GM21717 (cell line): ENCODE data around the gene FOXB2.

Experiments
- ATAC-seq: cut with Tn5 transposase; IDR thresholded peaks from one replicate; pipeline ENCODE4 v1.9.1; 2021; ENCODE audit warnings: mild to moderate bottlenecking, moderate library complexity; ENCODE audit not compliant: unreplicated experiment

Gene FOXB2

DNA sequence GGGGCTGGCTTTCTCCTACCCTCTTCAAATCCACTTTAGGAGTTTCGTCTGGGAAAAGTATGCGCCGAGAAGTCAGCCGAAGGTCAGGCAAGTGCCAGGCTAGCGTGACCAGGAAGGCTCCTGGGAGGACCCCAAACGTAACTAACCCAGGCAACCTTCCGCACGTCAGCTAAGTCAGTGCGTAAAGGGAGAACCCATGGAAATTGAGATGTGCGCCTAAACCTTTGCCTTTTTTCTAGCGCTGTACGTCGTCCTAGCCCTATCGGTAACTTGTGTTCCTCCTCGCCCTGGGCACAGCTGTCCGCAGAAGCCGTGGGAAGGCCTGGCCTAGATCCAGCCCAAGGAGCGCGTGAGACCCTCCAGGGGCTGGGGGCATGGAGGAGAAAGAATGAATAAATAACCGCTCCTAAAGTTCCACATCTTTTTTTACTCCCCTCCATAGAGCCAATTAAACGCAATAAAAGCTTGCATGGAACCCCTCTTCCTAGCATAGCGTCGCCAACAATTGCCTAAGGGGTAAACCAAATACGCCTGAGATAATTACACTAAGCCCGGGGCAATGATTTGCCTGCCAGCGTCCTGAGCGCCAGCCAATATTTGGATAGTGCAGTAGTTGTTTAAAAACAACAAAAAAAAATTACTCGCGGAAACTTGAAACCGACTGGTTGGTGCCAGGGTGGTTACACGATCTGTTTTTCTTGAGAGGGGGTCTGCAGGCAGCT is 4.0 kb upstream of the FOXB2 start:
- ATAC-seq, result no peak

DNA sequence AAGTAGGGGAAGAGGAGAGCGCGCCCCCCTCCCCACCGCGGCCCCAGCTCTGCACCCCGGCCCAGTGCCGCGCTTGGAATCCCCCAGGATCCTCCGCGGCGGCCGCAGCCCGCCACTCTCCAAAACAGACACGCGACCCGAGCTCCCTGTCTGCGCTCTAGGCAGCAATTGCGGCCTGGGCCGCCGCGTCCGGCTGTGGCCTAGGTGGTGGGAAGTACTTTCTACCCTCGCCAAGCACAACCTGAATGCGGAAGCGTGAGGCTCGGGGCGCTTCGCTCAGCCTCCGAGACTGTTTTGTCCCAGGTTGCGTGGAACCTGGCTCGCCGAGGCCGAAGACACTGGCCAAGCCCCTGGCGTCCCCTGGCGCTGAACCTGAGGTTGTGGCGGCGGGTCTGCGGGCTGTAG is 3.3 kb upstream of the FOXB2 start:
- ATAC-seq, result no peak

DNA sequence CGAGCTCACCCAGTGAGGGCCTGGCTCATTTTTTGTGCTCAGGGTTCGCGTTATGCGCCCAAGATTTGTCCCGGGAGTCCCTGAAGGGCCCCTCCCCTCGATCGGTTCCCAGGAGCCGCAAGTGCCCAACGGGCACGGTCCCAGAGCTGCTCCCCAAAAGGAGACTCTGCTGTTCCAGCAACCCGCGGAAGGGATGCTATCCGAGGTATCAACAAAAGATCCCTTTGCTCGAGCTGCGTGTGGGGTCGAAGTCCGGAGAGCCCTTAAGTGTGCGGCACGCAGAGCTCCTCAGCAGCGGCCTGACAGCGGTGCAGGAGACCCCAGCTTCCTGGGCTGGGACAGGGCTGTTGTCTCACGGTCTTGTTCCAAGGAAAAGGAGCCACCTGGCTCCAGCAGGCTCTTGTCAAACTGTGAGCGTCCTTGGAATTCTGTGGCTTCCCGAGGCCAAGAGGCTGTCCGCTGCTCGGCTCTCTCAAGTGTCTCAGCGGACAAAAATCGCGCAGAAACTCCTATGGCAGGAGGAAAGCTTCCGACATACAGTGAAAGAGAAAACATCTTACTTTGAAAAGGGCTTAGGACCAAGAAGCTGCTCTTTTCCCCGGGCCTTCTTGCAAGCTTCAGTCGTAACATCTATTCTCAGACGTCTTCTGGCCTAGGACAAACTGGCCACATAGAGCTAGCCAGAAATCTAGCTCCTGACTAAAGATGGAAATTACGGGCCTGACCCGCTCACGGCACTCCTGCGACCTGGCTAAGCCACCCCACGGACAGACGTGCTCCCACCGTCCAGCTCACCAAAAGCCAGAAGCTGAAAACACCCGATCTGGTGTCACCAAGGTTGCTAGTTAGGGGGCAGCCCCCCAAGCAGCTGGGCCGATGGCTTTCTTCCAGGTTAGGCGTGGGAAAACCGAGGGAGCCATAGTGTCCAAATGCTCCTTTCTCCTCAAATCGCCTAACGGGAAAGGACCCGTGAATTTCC is 2.6 kb upstream of the FOXB2 start:
- ATAC-seq, result no peak

DNA sequence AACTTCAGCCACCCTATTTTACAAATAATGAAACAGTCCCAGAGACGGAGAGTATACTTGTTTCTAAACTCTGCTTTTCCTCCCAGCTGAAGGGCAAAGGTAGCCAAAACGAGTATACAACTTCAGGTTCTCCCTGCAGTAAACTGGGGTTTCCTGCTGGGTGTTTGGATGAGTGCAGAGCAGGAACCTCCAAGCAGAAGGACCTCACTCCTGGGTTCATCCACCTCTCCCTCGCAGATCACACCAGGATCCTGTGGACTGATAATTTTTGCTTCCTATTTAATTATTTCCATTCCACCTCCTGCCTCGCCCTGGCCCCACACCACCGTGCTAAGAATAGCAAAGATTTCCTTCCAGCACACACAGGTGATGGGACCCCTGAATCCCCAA is 2.0 kb upstream of the FOXB2 start:
- ATAC-seq, result no peak

DNA sequence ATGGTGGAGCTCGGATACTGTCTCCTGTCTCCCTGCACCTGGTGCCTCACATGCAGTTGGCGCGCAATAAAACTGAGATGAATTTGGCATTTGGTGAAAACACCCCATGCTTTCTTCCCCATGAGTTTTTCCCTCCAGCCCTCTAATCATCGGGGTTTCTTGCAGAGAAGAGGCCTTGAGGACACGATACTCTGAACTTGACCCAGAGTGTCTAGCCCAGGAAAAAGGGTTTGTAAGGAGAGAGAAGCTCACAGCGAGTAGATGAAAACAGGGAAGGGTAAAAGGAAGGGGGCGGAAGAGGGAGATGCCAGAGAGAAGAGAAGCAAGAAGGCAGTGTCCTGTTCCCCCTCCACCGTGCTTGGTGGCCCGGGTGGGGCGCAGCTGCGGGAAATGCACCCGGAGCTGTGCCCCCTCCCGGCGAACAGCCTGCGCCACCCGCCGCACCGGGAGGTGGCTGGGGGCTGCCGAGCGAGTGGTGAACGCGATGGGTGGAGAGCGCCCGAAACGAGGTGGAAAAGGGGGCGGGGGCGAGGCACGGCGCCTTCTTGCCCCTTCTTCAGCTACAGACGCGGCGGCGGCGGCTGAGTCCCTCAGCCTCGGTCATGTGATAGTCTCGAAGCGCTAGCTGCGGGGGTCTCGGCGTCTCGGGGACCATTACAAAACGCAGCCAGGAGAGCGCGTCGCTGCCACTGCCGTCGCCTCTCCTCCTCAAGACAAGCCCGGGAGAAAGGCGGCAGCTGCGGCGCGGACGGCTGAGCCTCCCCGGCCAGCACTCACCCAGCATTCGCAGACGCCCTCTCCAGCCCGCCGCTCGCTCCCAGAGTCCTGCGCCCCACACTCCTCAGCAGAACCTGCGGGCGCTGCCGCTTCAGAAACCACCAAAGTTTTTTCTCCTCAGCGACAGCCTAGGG is 1.1 kb upstream of the FOXB2 start:
- no peak for ATAC-seq

DNA sequence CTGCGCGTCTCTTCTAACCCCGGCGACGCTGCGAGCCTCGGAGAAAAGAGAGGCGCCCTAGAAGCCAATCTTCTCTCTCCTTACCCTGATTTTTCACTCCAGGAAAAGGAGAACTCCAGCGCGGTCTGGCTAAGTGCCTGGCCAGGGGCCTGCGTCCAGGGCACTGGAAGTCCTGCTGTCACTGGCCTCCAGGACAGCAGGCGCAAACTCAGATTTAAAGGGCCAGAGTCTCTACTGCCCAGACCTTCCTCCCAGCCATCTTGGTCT is 553 bp upstream of the FOXB2 start:
- no peak for ATAC-seq

DNA sequence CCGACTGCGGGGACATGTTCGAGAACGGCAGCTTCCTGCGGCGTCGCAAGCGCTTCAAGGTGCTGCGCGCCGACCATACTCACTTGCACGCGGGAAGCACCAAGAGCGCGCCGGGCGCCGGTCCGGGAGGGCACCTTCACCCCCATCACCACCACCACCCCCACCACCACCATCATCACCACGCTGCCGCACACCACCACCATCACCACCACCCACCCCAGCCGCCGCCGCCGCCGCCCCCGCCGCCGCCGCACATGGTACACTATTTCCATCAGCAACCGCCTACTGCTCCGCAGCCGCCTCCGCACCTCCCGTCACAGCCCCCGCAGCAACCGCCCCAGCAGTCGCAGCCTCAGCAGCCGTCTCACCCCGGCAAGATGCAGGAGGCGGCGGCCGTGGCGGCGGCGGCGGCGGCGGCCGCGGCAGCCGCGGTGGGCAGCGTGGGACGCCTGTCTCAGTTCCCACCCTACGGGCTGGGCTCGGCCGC is 514 bp downstream of the FOXB2 start:
- no peak for ATAC-seq

DNA sequence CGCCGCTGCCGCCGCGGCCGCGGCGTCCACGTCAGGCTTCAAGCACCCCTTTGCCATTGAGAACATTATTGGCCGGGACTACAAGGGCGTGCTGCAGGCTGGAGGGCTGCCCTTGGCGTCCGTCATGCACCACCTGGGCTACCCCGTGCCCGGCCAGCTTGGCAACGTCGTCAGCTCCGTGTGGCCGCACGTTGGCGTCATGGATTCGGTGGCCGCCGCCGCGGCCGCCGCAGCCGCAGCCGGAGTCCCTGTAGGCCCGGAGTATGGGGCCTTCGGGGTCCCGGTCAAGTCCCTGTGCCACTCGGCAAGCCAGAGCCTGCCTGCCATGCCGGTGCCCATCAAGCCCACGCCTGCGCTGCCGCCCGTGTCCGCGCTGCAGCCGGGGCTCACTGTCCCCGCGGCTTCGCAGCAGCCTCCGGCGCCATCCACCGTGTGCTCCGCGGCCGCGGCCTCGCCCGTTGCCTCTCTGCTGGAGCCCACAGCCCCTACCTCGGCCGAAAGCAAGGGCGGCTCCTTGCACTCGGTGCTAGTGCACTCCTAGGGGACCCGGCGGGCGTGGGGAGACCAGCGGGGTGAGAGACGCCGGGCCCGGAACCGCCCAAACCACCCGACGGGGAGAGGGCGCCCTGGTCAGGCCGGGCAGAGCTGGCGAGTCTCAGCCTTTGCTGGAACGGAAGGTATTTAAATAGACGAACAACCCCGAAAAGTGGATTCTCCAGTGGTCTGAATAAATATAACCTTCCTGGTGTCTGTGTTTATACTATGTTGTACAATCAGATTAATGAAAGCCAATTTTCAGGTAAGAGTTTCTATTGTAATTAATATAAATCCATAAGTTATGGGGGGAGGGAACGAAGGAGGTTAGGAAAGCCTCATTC is 1.2 kb downstream of the FOXB2 start:
- no peak for ATAC-seq

DNA sequence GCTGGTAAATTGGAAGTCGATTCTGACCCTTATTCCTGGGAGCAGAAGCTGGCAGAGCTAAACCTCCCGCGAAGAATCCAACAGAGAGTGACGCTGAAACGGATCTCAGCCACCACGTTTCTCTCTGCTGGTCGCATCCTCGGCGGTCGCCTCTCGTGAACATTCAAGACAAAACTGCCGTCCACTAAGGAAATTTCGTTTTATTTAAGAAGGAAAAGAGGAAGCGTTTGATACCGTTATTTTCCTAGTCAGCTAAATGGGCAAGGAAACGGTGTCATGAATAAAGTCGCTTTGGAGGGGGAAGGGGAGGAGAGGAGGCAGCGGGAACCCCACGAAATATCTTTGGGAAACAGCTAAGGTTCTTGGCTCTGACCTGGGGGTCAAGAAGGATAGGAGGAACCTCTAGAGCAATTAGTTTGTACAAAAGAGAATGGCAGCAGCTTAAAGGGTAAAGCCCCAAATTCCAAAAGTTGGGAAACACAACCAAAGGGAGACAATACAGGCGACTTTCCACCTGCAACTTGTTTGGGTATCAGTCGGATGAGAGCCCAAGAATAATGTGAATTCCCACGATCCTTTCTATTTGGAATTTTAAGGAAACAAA is 1.9 kb downstream of the FOXB2 start:
- no peak for ATAC-seq

DNA sequence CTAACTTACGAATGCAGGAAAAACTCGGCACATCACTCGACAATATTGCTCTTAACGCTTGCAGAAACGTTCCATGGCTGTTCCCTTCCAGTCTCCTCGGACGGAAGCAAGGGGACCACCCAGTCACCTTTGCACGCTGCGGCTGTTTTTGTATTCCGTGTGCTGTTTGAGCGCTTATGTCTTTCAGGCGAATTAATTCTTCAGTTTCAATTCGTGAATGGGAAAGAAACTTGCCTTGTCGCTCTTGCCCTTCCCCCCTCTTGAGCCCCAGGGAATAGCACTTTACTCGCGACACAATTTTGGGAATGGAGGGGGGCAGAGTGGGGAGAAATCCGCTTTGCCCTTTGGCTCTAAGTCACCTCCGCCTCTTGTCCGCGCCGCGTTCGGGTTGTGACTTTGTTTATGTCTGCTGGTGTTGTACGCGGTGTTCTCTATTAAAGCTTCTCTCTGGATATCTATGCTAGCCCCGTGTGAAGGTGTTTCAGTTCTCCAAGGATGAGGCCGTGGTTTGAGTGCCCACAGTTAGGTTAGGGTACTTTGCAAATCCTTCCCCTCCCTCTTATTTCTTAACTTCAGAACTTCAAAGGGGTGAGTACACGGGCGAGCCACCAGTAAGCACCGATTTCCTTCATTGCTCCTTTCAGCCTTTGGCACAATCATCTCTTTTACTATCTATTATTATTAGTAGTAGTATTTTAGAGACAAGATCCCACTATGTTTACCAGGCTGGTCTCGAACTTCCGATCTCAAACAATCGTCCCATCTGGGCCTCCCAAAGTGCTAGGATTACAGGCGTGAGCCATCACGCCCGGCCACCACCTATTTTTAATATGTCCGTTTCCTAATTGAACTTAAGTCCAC is 2.7 kb downstream of the FOXB2 start:
- no peak for ATAC-seq

DNA sequence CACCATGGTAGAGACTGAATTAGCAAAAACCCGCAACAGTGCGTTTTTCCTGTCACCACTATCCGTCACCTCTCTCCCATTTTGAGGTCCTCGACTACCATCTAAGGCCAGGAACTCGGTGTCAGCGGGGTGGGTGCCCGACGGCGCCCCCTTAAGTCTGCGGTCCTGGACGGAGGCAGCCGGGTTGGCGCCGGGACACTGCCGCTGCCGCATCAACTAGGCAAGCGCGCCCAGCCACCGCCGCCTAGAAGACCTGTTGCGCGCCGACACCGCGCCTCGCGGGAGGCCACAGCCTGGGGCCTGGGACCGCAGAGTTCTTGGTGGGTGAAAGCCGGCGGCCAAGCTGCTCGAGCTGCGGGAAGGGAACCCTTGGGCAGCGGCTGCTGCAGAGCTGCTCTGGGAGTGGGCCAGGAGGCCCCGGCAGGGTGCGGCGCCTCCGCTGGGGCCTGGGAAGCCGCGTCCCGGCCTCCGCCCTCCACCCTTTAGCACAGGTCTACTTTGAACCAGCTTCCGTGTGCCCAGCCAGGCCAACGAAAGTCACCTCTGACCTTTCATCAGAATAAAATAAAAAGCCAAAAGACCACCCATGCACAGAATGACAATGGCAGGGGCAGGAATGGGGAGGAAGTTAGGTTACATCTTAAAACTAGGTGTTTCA is 3.5 kb downstream of the FOXB2 start:
- ATAC-seq, result no peak

DNA sequence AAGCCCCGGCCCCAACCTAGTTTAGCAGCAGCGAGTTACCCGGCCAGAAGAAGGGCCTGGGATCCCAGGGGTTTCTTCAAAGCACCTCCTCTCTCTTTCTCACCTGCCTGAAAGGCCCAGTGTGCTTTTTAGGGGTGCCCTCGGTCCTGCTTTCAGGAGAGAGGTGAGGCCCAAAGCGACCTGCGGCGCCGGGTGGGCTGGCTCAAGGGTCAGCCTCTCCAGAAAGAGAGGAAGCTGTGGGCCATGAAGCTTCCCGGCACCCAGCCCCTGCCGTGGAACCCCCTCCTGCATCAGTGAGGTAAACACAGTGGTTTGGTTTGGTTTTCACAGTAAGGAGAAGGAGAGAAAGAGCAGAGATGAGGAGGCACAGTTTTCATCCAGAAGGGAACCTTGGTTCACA is 4.3 kb downstream of the FOXB2 start:
- ATAC-seq, result no peak

DNA sequence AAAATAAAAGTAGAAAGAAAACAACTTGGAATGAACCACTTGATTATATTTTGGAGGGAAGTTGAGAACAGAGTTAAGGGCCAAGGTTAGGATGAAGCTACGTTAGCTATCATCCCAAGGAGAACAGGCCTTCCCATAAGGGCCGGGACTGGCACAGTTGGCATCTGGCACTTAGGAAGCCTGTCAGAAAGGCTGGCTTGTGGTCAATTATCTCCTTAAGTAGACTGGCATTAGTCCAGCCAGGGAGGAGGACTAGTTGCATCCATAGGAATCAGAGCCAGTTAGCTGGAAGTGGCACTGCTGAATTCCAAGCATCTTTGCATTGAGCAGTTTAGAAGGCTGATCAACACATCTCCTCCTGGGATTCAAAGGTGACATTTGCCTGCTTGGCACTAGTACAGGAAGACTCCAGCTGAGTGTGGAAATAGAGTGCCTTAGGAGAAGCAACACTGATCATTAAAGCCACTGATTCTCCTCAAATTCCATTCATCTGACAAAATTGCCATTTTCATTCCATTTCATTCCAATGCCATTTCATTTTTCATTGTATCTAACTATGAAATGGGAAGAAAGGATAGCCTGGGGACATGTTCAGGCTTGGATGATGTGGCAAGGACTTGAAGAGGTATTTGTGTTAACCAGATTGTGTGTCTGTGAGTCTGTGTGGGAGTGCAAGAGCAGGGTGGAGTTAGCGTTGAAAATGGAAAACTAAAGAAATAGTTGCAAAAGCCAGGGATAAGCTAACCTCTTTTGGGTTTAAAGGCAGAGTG is 5.5 kb downstream of the FOXB2 start:
- ATAC-seq, result no peak

DNA sequence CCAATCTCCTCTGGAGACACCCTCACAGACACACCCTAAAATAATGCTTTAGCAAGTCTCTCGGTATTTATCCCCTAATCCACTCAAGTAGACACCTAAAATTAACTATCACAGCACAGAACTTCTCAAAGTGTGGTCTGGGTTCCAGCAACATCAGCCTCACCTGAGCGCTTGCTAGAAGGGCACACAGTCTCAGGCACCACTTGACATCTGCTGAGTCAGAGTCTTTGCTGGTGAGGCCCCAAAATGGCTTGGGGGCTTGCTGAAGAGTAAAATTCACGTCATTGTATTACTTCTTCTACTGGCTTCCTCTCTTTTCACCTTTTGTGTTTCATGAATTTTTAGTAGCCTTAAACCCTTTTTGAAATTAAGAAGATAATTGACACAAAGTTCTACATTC is 9.0 kb downstream of the FOXB2 start:
- no peak for ATAC-seq

DNA sequence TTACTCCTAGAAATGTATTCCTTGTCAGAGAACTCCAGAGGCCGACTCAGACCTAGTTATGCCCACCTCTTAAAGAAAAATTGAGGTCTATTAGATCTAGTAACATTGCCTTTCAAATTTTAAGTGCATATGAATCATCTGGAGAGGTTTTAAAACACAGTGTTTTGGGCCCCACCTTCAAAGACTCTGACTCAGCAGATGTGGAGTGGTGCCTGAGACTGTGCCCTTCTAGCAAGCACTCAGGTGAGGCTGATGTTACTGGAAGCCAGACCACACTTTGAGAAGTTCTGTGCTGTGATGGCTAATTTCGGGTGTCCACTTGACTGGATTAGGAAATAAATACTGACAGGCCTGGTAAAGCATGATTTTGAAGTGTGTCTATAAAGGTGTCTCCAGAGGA is 10.6 kb downstream of the FOXB2 start:
- no peak for ATAC-seq

DNA sequence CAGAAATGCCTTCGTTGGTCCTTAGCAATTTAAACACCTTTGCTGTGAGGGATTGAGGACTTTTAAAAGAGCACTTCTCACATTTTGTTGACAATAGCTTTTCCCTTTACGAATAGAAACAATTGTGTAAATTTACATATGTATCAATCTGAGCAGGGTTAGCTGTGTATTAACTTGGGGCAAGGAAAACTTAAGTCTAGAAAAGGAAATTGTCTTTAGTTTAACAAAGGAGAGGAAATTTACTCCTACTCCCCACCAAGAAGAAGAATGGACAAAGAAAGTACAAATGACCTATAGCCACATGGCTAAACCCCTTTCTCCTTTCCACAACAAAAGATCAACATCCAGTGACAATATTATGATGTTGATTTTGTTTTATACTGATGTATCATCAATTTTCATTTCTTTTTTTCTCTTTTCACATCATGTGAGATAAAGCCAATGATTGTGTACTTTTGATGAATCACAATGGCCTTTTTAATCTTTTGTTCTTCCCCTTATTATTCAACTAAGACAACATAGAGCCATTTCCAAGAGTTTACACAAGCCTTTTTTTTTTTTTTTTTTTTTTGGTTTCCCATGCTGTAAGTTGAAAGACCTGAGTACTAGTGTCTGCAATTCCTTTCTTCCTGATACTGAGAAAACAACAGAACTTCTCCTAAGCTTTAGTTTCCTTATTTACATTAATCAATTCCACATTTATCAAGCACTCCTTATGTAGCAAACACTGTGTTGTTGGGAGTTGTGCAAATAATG is 19.0 kb downstream of the FOXB2 start:
- no peak for ATAC-seq

DNA sequence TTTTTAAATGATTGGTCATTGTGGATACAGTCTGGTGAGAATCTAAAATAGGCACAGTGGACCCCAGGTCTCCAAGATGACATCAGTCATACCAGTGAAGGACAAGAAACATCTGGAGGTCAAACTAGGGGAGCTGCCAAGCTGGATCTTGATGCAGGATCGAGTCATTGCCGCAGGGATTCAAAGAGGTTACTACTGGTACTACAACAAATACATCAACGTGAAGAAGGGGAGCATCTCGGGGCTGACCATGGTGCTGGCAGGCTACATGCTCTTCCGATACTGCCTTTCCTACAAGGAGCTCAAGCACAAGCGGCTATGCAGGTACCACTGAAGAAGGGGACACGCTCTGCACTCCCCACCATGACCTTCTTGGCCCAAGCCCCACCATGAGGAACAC is 20.9 kb downstream of the FOXB2 start:
- ATAC-seq, result no peak
